ENCODE data around the gene PPP1R14B. TPM values are rescaled to one million over a fixed set of nuclear protein-coding genes. Genes with fewer than 3 reads are reported as not detected.

PPP1R14B gene
- total and polyA plus RNA-seq, 2 of the 13 experiments (the other 11 are each of a cell fraction or from before 2014, with no cell fraction given), result 110 to 148 TPM

GRCh38 chr11:64220271-64220670, 26.5 kb downstream of the PPP1R14B start (continued):
- TF ChIP-seq ZNF709 (CRISPR knock-in tag; IDR thresholded peaks at IDR 0.05) (no peak), ZNF292 (CRISPR knock-in tag; IDR thresholded peaks at IDR 0.05; ENCODE audit: borderline replicate concordance, low read depth) (no peak), ZNF33B (CRISPR knock-in tag; IDR thresholded peaks at IDR 0.05) (no peak)

- DNase-seq (ENCODE audit: low spot score) (no peak), FAIRE-seq (no peak), ATAC-seq (peak; percentile 32)
- intact Hi-C loops (cut with micrococcal nuclease; ENCODE audit: unreplicated experiment) (no loop called here), in situ Hi-C loops (cut with HindIII; ENCODE audit: extremely low pct_ligation_motif_present, low pct_unique_long_range_greater_than_20kb) (no loop called here)
- Histone ChIP-seq H3K9me3 (ENCODE audit: low read length) (no peaks in the 10 kb centered on the region), H4K20me1 (ENCODE audit: insufficient read depth, low read length) (no peaks in the 10 kb centered on the region), H3K9ac (ENCODE audit: insufficient read depth, low read depth, low read length) (no peak overlapping the region), H3K4me3 (replicated peaks in 1 of 3; ENCODE audit: insufficient read depth in 1 of 3, low read depth in 2 of 3, low read length in 3 of 3) (no peak overlapping the region), H3K36me3 (replicated peaks in 1 of 2; ENCODE audit: control insufficient read depth in 1 of 2, insufficient read depth in 2 of 2, low read length in 2 of 2) (peaks cover 0 to 3% of the 10 kb centered on the region in 2 experiments; a peak in 2 of 5 replicates), H3K27ac (ENCODE audit: extremely low read length, insufficient read depth, low read length) (no peak overlapping the region), H3K79me2 (ENCODE audit: insufficient read depth, low read length) (no peaks in the 10 kb centered on the region), H3K27me3 (ENCODE audit: control insufficient read depth in 1 of 2, insufficient read depth in 2 of 2, low read length in 2 of 2) (no peaks in the 10 kb centered on the region), H3K4me1 (ENCODE audit: insufficient read depth, low read length) (peaks cover 37% of the 10 kb centered on the region), H3K4me2 (ENCODE audit: low read depth, low read length) (no peak overlapping the region), H2AFZ (ENCODE audit: low read length) (no peak overlapping the region)
- ChIA-PET POLR2A (no interaction called here), CTCF (ENCODE audit: low intra/inter-chr PET ratio, low total read pairs) (no interaction called here)
- BruUV-seq (replicated peaks), result no TSS peak
- WGBS (ENCODE audit: low lambda C conversion rate), result 100% methylated on average over 1 of the region's 10 CpGs
- TF ChIP-seq HMG20B (CRISPR knock-in tag; conservative IDR thresholded peaks at IDR 0.05) (no peak), ATAD3A (CRISPR knock-in tag; IDR thresholded peaks at IDR 0.05) (no peak), AGO1 (IDR thresholded peaks at IDR 0.05; ENCODE audit: low read depth, low read length, poor library complexity, severe bottlenecking) (peak; percentile 8), MEF2D (CRISPR knock-in tag; IDR thresholded peaks at IDR 0.05) (no peak)
- TF ChIP-seq, protein P1, sequence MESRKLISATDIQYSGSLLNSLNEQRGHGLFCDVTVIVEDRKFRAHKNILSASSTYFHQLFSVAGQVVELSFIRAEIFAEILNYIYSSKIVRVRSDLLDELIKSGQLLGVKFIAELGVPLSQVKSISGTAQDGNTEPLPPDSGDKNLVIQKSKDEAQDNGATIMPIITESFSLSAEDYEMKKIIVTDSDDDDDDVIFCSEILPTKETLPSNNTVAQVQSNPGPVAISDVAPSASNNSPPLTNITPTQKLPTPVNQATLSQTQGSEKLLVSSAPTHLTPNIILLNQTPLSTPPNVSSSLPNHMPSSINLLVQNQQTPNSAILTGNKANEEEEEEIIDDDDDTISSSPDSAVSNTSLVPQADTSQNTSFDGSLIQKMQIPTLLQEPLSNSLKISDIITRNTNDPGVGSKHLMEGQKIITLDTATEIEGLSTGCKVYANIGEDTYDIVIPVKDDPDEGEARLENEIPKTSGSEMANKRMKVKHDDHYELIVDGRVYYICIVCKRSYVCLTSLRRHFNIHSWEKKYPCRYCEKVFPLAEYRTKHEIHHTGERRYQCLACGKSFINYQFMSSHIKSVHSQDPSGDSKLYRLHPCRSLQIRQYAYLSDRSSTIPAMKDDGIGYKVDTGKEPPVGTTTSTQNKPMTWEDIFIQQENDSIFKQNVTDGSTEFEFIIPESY (CRISPR knock-in tag; IDR thresholded peaks at IDR 0.05), result peak; percentile 84
These were observed 27.0 kb downstream of the PPP1R14B start for GRCh38 chr11:64219755-64220154.

Data from HepG2 (cell line).